BJ (cell line): ENCODE measurements around the gene C1QL2. TPM values are rescaled to one million over a fixed set of nuclear protein-coding genes. Genes with fewer than 3 reads are reported as not detected.

ENCODE experiments used
- CTCF ChIA-PET: fragments of 350-600 bp; formaldehyde crosslinking; extraction: SDS; loops from one replicate; lab custom pipeline; 2021; ENCODE audit warnings: antibody characterized with exemption, inconsistent platforms; lab: Yijun Ruan, JAX
- POLR2A ChIA-PET: fragments of 300-600 bp; sonication (Branson Sonifier 250); formaldehyde crosslinking; extraction: SDS; loops from one replicate; lab custom pipeline; 2021; ENCODE audit warnings: antibody characterized with exemption; lab: Charles Lee
- DNase-seq: peaks from one replicate; pipeline ENCODE4 v3.0.0-alpha.2; 2011; ENCODE audit warnings: low read depth
- H3K27me3 ChIP-seq: 2 replicates; pipeline ENCODE4 v1.6.0; 2011; ENCODE audit warnings: low read length; ENCODE audit not compliant: control insufficient read depth, insufficient read depth
- H3K36me3 ChIP-seq: 2 replicates; pipeline ENCODE4 v1.5.1; 2011; ENCODE audit warnings: low read length; ENCODE audit not compliant: control insufficient read depth, insufficient read depth
- H3K4me3 ChIP-seq: 2 replicates; pipeline ENCODE4 v1.5.1; 2011; ENCODE audit warnings: low read depth, mild to moderate bottlenecking, control low read depth, low read length
- CTCF ChIP-seq: IDR thresholded peaks from 2 replicates; pipeline ENCODE4 v1.5.1; 2011; ENCODE audit warnings: low read depth, mild to moderate bottlenecking, control low read depth, inconsistent platforms, low read length, moderate library complexity; ENCODE audit not compliant: insufficient read depth
- polyA plus RNA-seq: library from polyadenylated mRNA; depleted of rRNA; stranded (reverse); fragments of >200 nt; gene quantifications from 2 replicates; pipeline ENCODE4 v1.2.3, GENCODE V29; 2011

The C1QL2 gene
- polyA plus RNA-seq, 1 experiment: not detected

GRCh38 chr2:119190321-119191111 lies 32.0 kb upstream of the C1QL2 start:
- Histone ChIP-seq H3K4me3 (no peak overlapping the region), H3K36me3 (no peaks in the 10 kb centered on the region), H3K27me3 (peaks cover 2% of the 10 kb centered on the region)
- ChIA-PET CTCF (no interaction called here), POLR2A (no interaction called here)
- TF ChIP-seq CTCF: no peak
- DNase-seq: no peak

- Histone ChIP-seq H3K36me3 (no peaks in the 10 kb centered on the region), H3K4me3 (no peak overlapping the region), H3K27me3 (peaks cover 2% of the 10 kb centered on the region)
- POLR2A ChIA-PET: no interaction called here
- no peak for DNase-seq
- CTCF ChIA-PET: interaction anchor here (1.9 kb wide), 1 partner anchor 9 kb away, joined by 5 read pairs; no protein-coding TSS in a partner anchor
- TF ChIP-seq CTCF: no peak
Observed at GRCh38 chr2:119184512-119184911, 26.0 kb upstream of the C1QL2 start.

GRCh38 chr2:119181791-119182445 lies 23.4 kb upstream of the C1QL2 start:
- DNase-seq: no peak
- ChIA-PET CTCF (no interaction called here), POLR2A (interaction anchor here (0.6 kb wide), 1 partner anchor 15 kb away, joined by 3 read pairs; no protein-coding TSS in a partner anchor)
- no peaks in the 10 kb centered on the region for H3K36me3 ChIP-seq
- H3K27me3 ChIP-seq: no peaks in the 10 kb centered on the region
- TF ChIP-seq CTCF: no peak
- H3K4me3 ChIP-seq: no peak overlapping the region

- Histone ChIP-seq H3K4me3 (no peak overlapping the region), H3K36me3 (no peaks in the 10 kb centered on the region), H3K27me3 (no peaks in the 10 kb centered on the region)
- no peak for DNase-seq
- POLR2A ChIA-PET: interaction anchor here (0.6 kb wide), 1 partner anchor 15 kb away, joined by 3 read pairs; no protein-coding TSS in a partner anchor
- CTCF ChIA-PET: no interaction called here
- no peak for TF ChIP-seq CTCF
Observed at GRCh38 chr2:119181391-119181790, 22.8 kb upstream of the C1QL2 start.

- no peak for DNase-seq
- Histone ChIP-seq H3K27me3 (no peaks in the 10 kb centered on the region), H3K36me3 (no peaks in the 10 kb centered on the region), H3K4me3 (no peak overlapping the region)
- ChIA-PET CTCF (no interaction called here), POLR2A (no interaction called here)
- TF ChIP-seq CTCF: no peak
Observed at GRCh38 chr2:119180892-119181291, 22.3 kb upstream of the C1QL2 start.
